ENCODE results near the gene SLC2A6.

DNA sequence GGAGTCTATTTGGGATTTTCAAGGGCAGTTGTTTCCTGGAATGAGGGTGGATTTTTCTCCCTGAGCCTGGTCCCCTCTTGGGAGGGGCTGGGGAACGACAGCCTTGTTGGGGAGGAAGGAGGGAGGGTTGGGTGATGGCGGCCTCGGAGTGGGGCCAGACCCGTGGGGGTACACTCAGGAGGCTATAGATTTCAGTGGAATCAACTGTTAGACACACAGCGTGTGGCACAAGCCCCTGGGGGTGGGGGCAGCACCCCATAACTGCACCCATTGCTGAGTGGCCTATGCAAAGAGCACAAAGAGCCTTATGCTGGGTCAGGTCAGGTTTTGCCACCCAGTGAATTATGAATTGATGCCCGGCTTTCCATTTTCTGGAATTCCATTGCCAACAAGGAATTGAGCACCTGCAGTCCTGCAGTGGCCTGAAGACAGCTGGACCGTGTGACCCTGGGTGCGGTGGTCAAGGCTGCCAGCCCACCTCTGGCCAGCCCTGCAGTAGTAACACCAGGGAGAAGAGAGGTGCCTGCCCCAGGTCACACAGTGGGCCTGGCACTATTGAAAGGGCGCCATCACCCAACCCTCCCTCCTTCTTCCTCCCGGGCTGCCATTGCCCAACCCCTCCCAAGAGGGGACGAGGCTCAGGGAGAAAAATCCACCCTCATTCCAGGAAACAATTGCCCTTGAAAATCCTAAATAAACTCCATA lies 37.5 kb upstream of the SLC2A6 start:
- no peak for TF ChIP-seq POLR2A (IDR thresholded peaks at IDR 0.05)
- TF ChIP-seq, protein P1, sequence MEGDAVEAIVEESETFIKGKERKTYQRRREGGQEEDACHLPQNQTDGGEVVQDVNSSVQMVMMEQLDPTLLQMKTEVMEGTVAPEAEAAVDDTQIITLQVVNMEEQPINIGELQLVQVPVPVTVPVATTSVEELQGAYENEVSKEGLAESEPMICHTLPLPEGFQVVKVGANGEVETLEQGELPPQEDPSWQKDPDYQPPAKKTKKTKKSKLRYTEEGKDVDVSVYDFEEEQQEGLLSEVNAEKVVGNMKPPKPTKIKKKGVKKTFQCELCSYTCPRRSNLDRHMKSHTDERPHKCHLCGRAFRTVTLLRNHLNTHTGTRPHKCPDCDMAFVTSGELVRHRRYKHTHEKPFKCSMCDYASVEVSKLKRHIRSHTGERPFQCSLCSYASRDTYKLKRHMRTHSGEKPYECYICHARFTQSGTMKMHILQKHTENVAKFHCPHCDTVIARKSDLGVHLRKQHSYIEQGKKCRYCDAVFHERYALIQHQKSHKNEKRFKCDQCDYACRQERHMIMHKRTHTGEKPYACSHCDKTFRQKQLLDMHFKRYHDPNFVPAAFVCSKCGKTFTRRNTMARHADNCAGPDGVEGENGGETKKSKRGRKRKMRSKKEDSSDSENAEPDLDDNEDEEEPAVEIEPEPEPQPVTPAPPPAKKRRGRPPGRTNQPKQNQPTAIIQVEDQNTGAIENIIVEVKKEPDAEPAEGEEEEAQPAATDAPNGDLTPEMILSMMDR (IDR thresholded peaks at IDR 0.05 in 4 of 5, conservative IDR thresholded peaks at IDR 0.05 in 1 of 5) = no peak
